ENCODE data around the gene TNPO3.
"Not testable (repeated sequence)": the region's sequence is repeated elsewhere in the genome, so short reads cannot be mapped to it uniquely, and the experiment has no call there.

Gene TNPO3

GRCh38 chr7:128921866-128922440, 133.0 kb downstream of the TNPO3 start:
- DNase-seq (ENCODE audit: low read depth): no peak

- no peak for DNase-seq (ENCODE audit: low read depth)
Measured at GRCh38 chr7:128920913-128921582, 133.9 kb downstream of the TNPO3 start.

GRCh38 chr7:128919881-128920799, 134.8 kb downstream of the TNPO3 start:
- no peak for DNase-seq (ENCODE audit: low read depth)

GRCh38 chr7:128919241-128919640, 135.7 kb downstream of the TNPO3 start:
- DNase-seq (ENCODE audit: low read depth): no peak

- DNase-seq (ENCODE audit: low read depth): no peak
Measured at GRCh38 chr7:128918016-128918665, 136.8 kb downstream of the TNPO3 start.

GRCh38 chr7:128917122-128917521, 137.8 kb downstream of the TNPO3 start:
- DNase-seq (ENCODE audit: low read depth): no peak

GRCh38 chr7:128916643-128916915, 138.3 kb downstream of the TNPO3 start:
- no peak for DNase-seq (ENCODE audit: low read depth)

GRCh38 chr7:128915841-128916642, 138.9 kb downstream of the TNPO3 start:
- DNase-seq (ENCODE audit: low read depth): no peak

- DNase-seq (ENCODE audit: low read depth): no peak
Measured at GRCh38 chr7:128915271-128915819, 139.6 kb downstream of the TNPO3 start.

GRCh38 chr7:128914566-128915151, 140.3 kb downstream of the TNPO3 start:
- DNase-seq (ENCODE audit: low read depth): no peak

- DNase-seq (ENCODE audit: low read depth): no peak
Measured at GRCh38 chr7:128913870-128914565, 140.9 kb downstream of the TNPO3 start.

GRCh38 chr7:128912709-128913495, 142.0 kb downstream of the TNPO3 start:
- DNase-seq (ENCODE audit: low read depth): not testable (repeated sequence)

GRCh38 chr7:128912281-128912680, 142.6 kb downstream of the TNPO3 start:
- no peak for DNase-seq (ENCODE audit: low read depth)

- no peak for DNase-seq (ENCODE audit: low read depth)
Measured at GRCh38 chr7:128911423-128912031, 143.4 kb downstream of the TNPO3 start.

- no peak for DNase-seq (ENCODE audit: low read depth)
Measured at GRCh38 chr7:128910569-128910945, 144.4 kb downstream of the TNPO3 start, which contains the start of gene KCP. KCP (minus strand) TSS chr7:128910709; CDS start chr7:128910676, 33 bp downstream.

- DNase-seq (ENCODE audit: low read depth): no peak
Measured at GRCh38 chr7:128909625-128910568, 145.0 kb downstream of the TNPO3 start.

- DNase-seq (ENCODE audit: low read depth): no peak
Measured at GRCh38 chr7:128908750-128909624, 145.9 kb downstream of the TNPO3 start.

Measured in GM04504 (cell line).